H9 (cell line): ENCODE results near the gene ZFP92. TPM values are rescaled to one million over a fixed set of nuclear protein-coding genes. Genes with fewer than 3 reads are reported as not detected.

Experiments used
- DNase-seq: peaks from one replicate; pipeline ENCODE4 v3.0.0-alpha.2; 2017
- H2AFZ ChIP-seq: one replicate; pipeline ENCODE4 v1.6.1; 2013; ENCODE audit warnings: mild to moderate bottlenecking, low read length, control low read depth, moderate library complexity
- H2AK5ac ChIP-seq: 2 replicates; pipeline ENCODE4 v1.6.1; 2013; ENCODE audit warnings: low read length, control low read depth, mixed read lengths; ENCODE audit not compliant: insufficient read length
- H2BK120ac ChIP-seq: one replicate; pipeline ENCODE4 v1.6.1; 2013; ENCODE audit warnings: low read depth, mild to moderate bottlenecking, low read length, control low read depth, inconsistent platforms; ENCODE audit not compliant: poor library complexity, severe bottlenecking
- H2BK12ac ChIP-seq: 2 replicates; pipeline ENCODE4 v1.6.1; 2013; ENCODE audit warnings: low read length, control low read depth, mixed read lengths, low read depth; ENCODE audit not compliant: insufficient read length
- H2BK15ac ChIP-seq: 2 replicates; pipeline ENCODE4 v1.6.1; 2013; ENCODE audit warnings: low read depth, low read length, control low read depth
- H2BK20ac ChIP-seq: one replicate; pipeline ENCODE4 v1.6.1; 2013; ENCODE audit warnings: low read depth, mild to moderate bottlenecking, low read length, control low read depth, inconsistent platforms; ENCODE audit not compliant: poor library complexity, severe bottlenecking
- H2BK5ac ChIP-seq: 2 replicates; pipeline ENCODE4 v1.6.1; 2013; ENCODE audit warnings: low read length, control low read depth, mixed read lengths; ENCODE audit not compliant: insufficient read length
- H3K14ac ChIP-seq: 2 replicates; pipeline ENCODE4 v1.6.1; 2013; ENCODE audit warnings: low read length, control low read depth; ENCODE audit not compliant: insufficient read depth
- H3K18ac ChIP-seq: 2 replicates; pipeline ENCODE4 v1.6.1; 2013; ENCODE audit warnings: low read depth, mild to moderate bottlenecking, mixed read lengths, low read length, control low read depth; ENCODE audit not compliant: insufficient read length
- H3K23ac ChIP-seq: 2 replicates; pipeline ENCODE4 v1.6.1; 2013; ENCODE audit warnings: low read length, control low read depth, mixed read lengths, low read depth; ENCODE audit not compliant: insufficient read length
- H3K23me2 ChIP-seq: 2 replicates; pipeline ENCODE4 v1.6.1; 2013; ENCODE audit warnings: low read depth, mild to moderate bottlenecking, mixed read lengths, low read length, control low read depth; ENCODE audit not compliant: insufficient read length, poor library complexity, severe bottlenecking
- H3K27ac ChIP-seq: 2 replicates; pipeline ENCODE4 v1.5.1; 2013; ENCODE audit warnings: low read length, control low read depth, mixed read lengths, low read depth; ENCODE audit not compliant: insufficient read length
- H3K27me3 ChIP-seq: 2 replicates; pipeline ENCODE4 v1.6.1; 2013; ENCODE audit warnings: low read length, control low read depth, inconsistent platforms; ENCODE audit not compliant: insufficient read depth
- H3K4ac ChIP-seq: 2 replicates; pipeline ENCODE4 v1.6.1; 2013; ENCODE audit warnings: low read depth, mild to moderate bottlenecking, control low read depth, inconsistent platforms, low read length, moderate library complexity
- H3K4me1 ChIP-seq: 2 replicates; pipeline ENCODE4 v1.6.1; 2013; ENCODE audit warnings: low read length, control low read depth, inconsistent platforms; ENCODE audit not compliant: insufficient read depth
- H3K4me2 ChIP-seq: 2 replicates; pipeline ENCODE4 v1.6.1; 2013; ENCODE audit warnings: low read length, control low read depth, mixed read lengths; ENCODE audit not compliant: insufficient read length, insufficient read depth
- H3K56ac ChIP-seq: 2 replicates; pipeline ENCODE4 v1.6.1; 2013; ENCODE audit warnings: low read depth, mild to moderate bottlenecking, mixed read lengths, low read length, control low read depth; ENCODE audit not compliant: insufficient read length
- H3K79me1 ChIP-seq: 2 replicates; pipeline ENCODE4 v1.6.1; 2013; ENCODE audit warnings: low read depth, mild to moderate bottlenecking, moderate library complexity, low read length, control low read depth, inconsistent platforms; ENCODE audit not compliant: insufficient read depth, poor library complexity, severe bottlenecking
- H3K79me2 ChIP-seq: 2 replicates; pipeline ENCODE4 v1.6.1; 2013; ENCODE audit warnings: low read length, control low read depth, inconsistent platforms; ENCODE audit not compliant: insufficient read depth
- H3K9ac ChIP-seq: 2 replicates; pipeline ENCODE4 v1.6.1; 2013; ENCODE audit warnings: low read length, control low read depth, mixed read lengths; ENCODE audit not compliant: insufficient read length; ENCODE audit errors: extremely low read depth
- H3K9me3 ChIP-seq: one replicate; pipeline ENCODE4 v1.6.1; 2013; ENCODE audit warnings: low read depth, low read length, inconsistent platforms; ENCODE audit not compliant: control insufficient read depth
- H3T11ph ChIP-seq: one replicate; pipeline ENCODE4 v1.6.1; 2013; ENCODE audit warnings: mild to moderate bottlenecking, low read length, control low read depth, inconsistent platforms
- H4K20me1 ChIP-seq: one replicate; pipeline ENCODE4 v1.6.1; 2013; ENCODE audit not compliant: control insufficient read depth, insufficient read length, insufficient read depth
- H4K5ac ChIP-seq: 2 replicates; pipeline ENCODE4 v1.6.1; 2013; ENCODE audit warnings: low read depth, mild to moderate bottlenecking, mixed read lengths, low read length, control low read depth; ENCODE audit not compliant: insufficient read length
- H4K8ac ChIP-seq: replicated peaks from 2 replicates; pipeline ENCODE4 v1.6.1; 2013; ENCODE audit warnings: low read length, control low read depth, mixed read lengths, low read depth; ENCODE audit not compliant: insufficient read length
- H4K91ac ChIP-seq: 2 replicates; pipeline ENCODE4 v1.6.1; 2013; ENCODE audit warnings: low read depth, mild to moderate bottlenecking, moderate library complexity, mixed read lengths, low read length, control low read depth; ENCODE audit not compliant: insufficient read length
- H3K27ac Mint-ChIP-seq, 3 experiments: 2 replicates in 2 of 3; 3 replicates in 1 of 3; pipeline ENCODE4 v1.8.0; 2020 to 2021; ENCODE audit warnings: mixed read lengths in 3 of 3, mild to moderate bottlenecking in 1 of 3, moderate library complexity in 1 of 3
- H3K27me3 Mint-ChIP-seq: 2 replicates; pipeline ENCODE4 v1.8.0; 2021; ENCODE audit warnings: low read depth, mild to moderate bottlenecking, moderate library complexity, mixed read lengths
- H3K36me3 Mint-ChIP-seq, 3 experiments: 2 replicates in 2 of 3; 3 replicates in 1 of 3; pipeline ENCODE4 v1.8.0; 2020 to 2021; ENCODE audit warnings: low read depth in 3 of 3, mixed read lengths in 3 of 3; ENCODE audit not compliant: insufficient read depth in 1 of 3
- H3K4me1 Mint-ChIP-seq, 2 experiments: 2 replicates each; pipeline ENCODE4 v1.8.0; 2020; ENCODE audit warnings: mixed read lengths in 2 of 2
- H3K4me3 Mint-ChIP-seq, 2 experiments: 2 replicates in 1 of 2; 3 replicates in 1 of 2; pipeline ENCODE4 v1.8.0; 2020 to 2021; ENCODE audit warnings: mild to moderate bottlenecking in 2 of 2, mixed read lengths in 2 of 2, moderate library complexity in 1 of 2
- H3K9me3 Mint-ChIP-seq, 2 experiments: 2 replicates in 1 of 2; 3 replicates in 1 of 2; pipeline ENCODE4 v1.8.0; 2020; ENCODE audit warnings: mild to moderate bottlenecking in 2 of 2, mixed read lengths in 2 of 2, moderate library complexity in 1 of 2
- WGBS: extraction: QIAGEN DNeasy Blood & Tissue Kit; methylation state at CpG from one replicate; pipeline ENCODE4 v1.1.7; 2013; ENCODE audit warnings: missing lambda C conversion rate, low lambda C conversion rate, mixed read lengths; ENCODE audit not compliant: insufficient read length; ENCODE audit errors: extremely low coverage; 5-methylcytosine and 5-hydroxymethylcytosine counted together
- total RNA-seq: library from RNA; stranded (reverse); gene quantifications from 2 replicates; pipeline ENCODE4 v1.2.1, GENCODE V29; 2021
- TF ChIP-seq, protein P1 (sequence below): fragments of 200-600 bp; sonication (generic); conservative IDR thresholded peaks from 3 replicates; pipeline ENCODE4 v1.8.0; 2021; ENCODE audit warnings: antibody characterized with exemption, mild to moderate bottlenecking

ZFP92 gene
- total RNA-seq, 1 experiment from 2014 or later = 0.68 TPM

DNA sequence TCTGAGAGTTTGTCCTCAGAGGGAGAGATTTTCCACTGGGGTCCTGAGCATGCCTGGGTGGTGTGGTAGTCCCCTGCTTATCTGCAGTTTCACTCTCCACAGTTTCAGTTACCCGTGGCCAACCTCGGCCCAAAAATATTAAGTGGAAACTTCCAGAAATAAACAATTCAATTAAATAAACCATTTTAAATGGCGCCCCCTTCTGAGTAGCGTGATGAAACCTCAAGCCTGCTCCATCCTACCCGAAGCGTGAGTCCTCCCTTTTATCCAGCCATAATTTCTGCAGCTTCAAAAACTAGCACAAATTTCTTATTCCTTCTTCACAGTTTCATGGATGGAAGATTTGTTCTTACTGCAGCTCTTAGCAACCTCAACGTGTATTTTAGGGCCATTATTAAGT is 36.8 kb upstream of the ZFP92 start:
- no peak overlapping the region for H3K4ac ChIP-seq
- no peak overlapping the region for H2AFZ ChIP-seq
- Mint-ChIP-seq H3K4me1 (peaks cover 9 to 14% of the 10 kb centered on the region in 2 experiments), H3K27ac (no peak overlapping the region; a peak in 1 of 7 replicates), H3K27me3 (peaks cover 4% of the 10 kb centered on the region), H3K36me3 (peaks cover 6 to 12% (median 8%) of the 10 kb centered on the region in 3 experiments; a peak in 5 of 7 replicates), H3K9me3 (peaks cover 79 to 80% of the 10 kb centered on the region in 2 experiments), H3K4me3 (no peak overlapping the region)
- H4K91ac ChIP-seq = no peak overlapping the region
- no peak overlapping the region for H2BK15ac ChIP-seq
- no peak overlapping the region for H2BK12ac ChIP-seq
- no peak overlapping the region for H3K18ac ChIP-seq
- TF ChIP-seq, protein P1, sequence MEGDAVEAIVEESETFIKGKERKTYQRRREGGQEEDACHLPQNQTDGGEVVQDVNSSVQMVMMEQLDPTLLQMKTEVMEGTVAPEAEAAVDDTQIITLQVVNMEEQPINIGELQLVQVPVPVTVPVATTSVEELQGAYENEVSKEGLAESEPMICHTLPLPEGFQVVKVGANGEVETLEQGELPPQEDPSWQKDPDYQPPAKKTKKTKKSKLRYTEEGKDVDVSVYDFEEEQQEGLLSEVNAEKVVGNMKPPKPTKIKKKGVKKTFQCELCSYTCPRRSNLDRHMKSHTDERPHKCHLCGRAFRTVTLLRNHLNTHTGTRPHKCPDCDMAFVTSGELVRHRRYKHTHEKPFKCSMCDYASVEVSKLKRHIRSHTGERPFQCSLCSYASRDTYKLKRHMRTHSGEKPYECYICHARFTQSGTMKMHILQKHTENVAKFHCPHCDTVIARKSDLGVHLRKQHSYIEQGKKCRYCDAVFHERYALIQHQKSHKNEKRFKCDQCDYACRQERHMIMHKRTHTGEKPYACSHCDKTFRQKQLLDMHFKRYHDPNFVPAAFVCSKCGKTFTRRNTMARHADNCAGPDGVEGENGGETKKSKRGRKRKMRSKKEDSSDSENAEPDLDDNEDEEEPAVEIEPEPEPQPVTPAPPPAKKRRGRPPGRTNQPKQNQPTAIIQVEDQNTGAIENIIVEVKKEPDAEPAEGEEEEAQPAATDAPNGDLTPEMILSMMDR = peak; percentile 49
- H3K23ac ChIP-seq = no peak overlapping the region
- no peaks in the 10 kb centered on the region for H3K27me3 ChIP-seq
- peaks cover 40% of the 10 kb centered on the region for H3K9me3 ChIP-seq
- H3K79me1 ChIP-seq = no peaks in the 10 kb centered on the region
- DNase-seq = no peak
- H4K8ac ChIP-seq = no peak overlapping the region
- no peak overlapping the region for H2AK5ac ChIP-seq
- no peaks in the 10 kb centered on the region for H4K20me1 ChIP-seq
- no peak overlapping the region for H3K56ac ChIP-seq
- H3K27ac ChIP-seq = no peak overlapping the region
- no peaks in the 10 kb centered on the region for H3K79me2 ChIP-seq
- H3T11ph ChIP-seq = no peak overlapping the region
- H2BK5ac ChIP-seq = no peak overlapping the region
- no peaks in the 10 kb centered on the region for H3K23me2 ChIP-seq
- WGBS = no CpG with 5 or more reads among the region's 7 CpGs
- no peak overlapping the region for H2BK120ac ChIP-seq
- H3K4me2 ChIP-seq = no peak overlapping the region
- H3K4me1 ChIP-seq = no peaks in the 10 kb centered on the region
- no peak overlapping the region for H2BK20ac ChIP-seq
- H3K14ac ChIP-seq = no peak overlapping the region
- no peak overlapping the region for H3K9ac ChIP-seq
- no peak overlapping the region for H4K5ac ChIP-seq
